ENCODE results near the gene RENBP. TPM values are rescaled to one million over a fixed set of nuclear protein-coding genes. Genes with fewer than 3 reads are reported as not detected.

Gene RENBP
- total RNA-seq, 1 donor from 2014 or later: 4.2 TPM

- intact Hi-C loops (cut with DNase I): no loop called here
- Histone ChIP-seq H3K27ac (no peak overlapping the region), H3K27me3 (no peaks in the 10 kb centered on the region), H3K9me3 (no peaks in the 10 kb centered on the region), H3K4me1 (peaks cover 18% of the 10 kb centered on the region), H3K4me3 (no peak overlapping the region), H3K36me3 (no peaks in the 10 kb centered on the region)
- no peak for DNase-seq (ENCODE audit: extremely low spot score in 2 of 2)
- TF ChIP-seq POLR2AphosphoS5 (IDR thresholded peaks at IDR 0.05; ENCODE audit: insufficient read depth in 1 of 2, low read depth in 1 of 2) (peak in 1 of 2 donors; percentile 31), POLR2A (IDR thresholded peaks at IDR 0.05) (no peak)
Measured at GRCh38 chrX:153900831-153901752, 43.4 kb downstream of the RENBP start.

GRCh38 chrX:153897899-153898298 lies 46.5 kb downstream of the RENBP start:
- Histone ChIP-seq H3K27ac (no peak overlapping the region), H3K4me3 (no peak overlapping the region), H3K27me3 (no peaks in the 10 kb centered on the region), H3K4me1 (peaks cover 6% of the 10 kb centered on the region), H3K9me3 (no peaks in the 10 kb centered on the region), H3K36me3 (no peaks in the 10 kb centered on the region)
- no peak for DNase-seq (ENCODE audit: extremely low spot score in 2 of 2)
- intact Hi-C loops (cut with DNase I): no loop called here
- TF ChIP-seq POLR2A (IDR thresholded peaks at IDR 0.05): no peak
- TF ChIP-seq CTCF (IDR thresholded peaks at IDR 0.05): no peak
- no peak for TF ChIP-seq POLR2AphosphoS5 (IDR thresholded peaks at IDR 0.05; ENCODE audit: insufficient read depth in 1 of 2, low read depth in 1 of 2)

- H3K36me3 ChIP-seq: no peaks in the 10 kb centered on the region
- peaks cover 4% of the 10 kb centered on the region for H3K4me1 ChIP-seq
- TF ChIP-seq POLR2AphosphoS5 (IDR thresholded peaks at IDR 0.05; ENCODE audit: insufficient read depth in 1 of 2, low read depth in 1 of 2) (no peak), POLR2A (IDR thresholded peaks at IDR 0.05) (no peak), CTCF (IDR thresholded peaks at IDR 0.05) (no peak)
- H3K9me3 ChIP-seq: no peaks in the 10 kb centered on the region
- H3K27ac ChIP-seq: no peak overlapping the region
- intact Hi-C loops (cut with DNase I): no loop called here
- H3K27me3 ChIP-seq: peaks cover 10% of the 10 kb centered on the region
- H3K4me3 ChIP-seq: no peak overlapping the region
- DNase-seq (ENCODE audit: extremely low spot score in 2 of 2): no peak
Measured at GRCh38 chrX:153889123-153889522, 55.3 kb downstream of the RENBP start.

- no peaks in the 10 kb centered on the region for H3K36me3 ChIP-seq
- H3K27ac ChIP-seq: no peak overlapping the region
- no peak for DNase-seq (ENCODE audit: extremely low spot score in 2 of 2)
- TF ChIP-seq POLR2A (IDR thresholded peaks at IDR 0.05): no peak
- no peak for TF ChIP-seq CTCF (IDR thresholded peaks at IDR 0.05)
- TF ChIP-seq POLR2AphosphoS5 (IDR thresholded peaks at IDR 0.05; ENCODE audit: insufficient read depth in 1 of 2, low read depth in 1 of 2): no peak
- no peaks in the 10 kb centered on the region for H3K9me3 ChIP-seq
- no peak overlapping the region for H3K4me3 ChIP-seq
- peaks cover 10% of the 10 kb centered on the region for H3K27me3 ChIP-seq
- H3K4me1 ChIP-seq: peaks cover 4% of the 10 kb centered on the region
- intact Hi-C loops (cut with DNase I): no loop called here
Measured at GRCh38 chrX:153888344-153888743, 56.1 kb downstream of the RENBP start.

GRCh38 chrX:153887385-153887784 lies 57.1 kb downstream of the RENBP start:
- Histone ChIP-seq H3K27ac (no peak overlapping the region), H3K4me3 (no peak overlapping the region), H3K9me3 (no peaks in the 10 kb centered on the region), H3K36me3 (no peaks in the 10 kb centered on the region), H3K4me1 (peaks cover 4% of the 10 kb centered on the region), H3K27me3 (peaks cover 10% of the 10 kb centered on the region)
- DNase-seq (ENCODE audit: extremely low spot score in 2 of 2): no peak
- intact Hi-C loops (cut with DNase I): no loop called here
- TF ChIP-seq POLR2AphosphoS5 (IDR thresholded peaks at IDR 0.05; ENCODE audit: insufficient read depth in 1 of 2, low read depth in 1 of 2): no peak
- no peak for TF ChIP-seq POLR2A (IDR thresholded peaks at IDR 0.05)
- TF ChIP-seq CTCF (IDR thresholded peaks at IDR 0.05): no peak
